ENCODE results near the gene DNM3. TPM values are rescaled to one million over a fixed set of nuclear protein-coding genes. Genes with fewer than 3 reads are reported as not detected.

The DNM3 gene
- total and polyA plus RNA-seq, 2 experiments from 2014 or later, result 5.2 to 12.2 TPM

- Mint-ChIP-seq H3K36me3 (ENCODE audit: low read depth) (no peaks in the 10 kb centered on the region), H3K9me3 (no peaks in the 10 kb centered on the region), H3K4me1 (peaks cover 4% of the 10 kb centered on the region; the same call in 2 of the 3 replicates), H3K27me3 (ENCODE audit: insufficient read depth, low read depth, poor library complexity) (no peaks in the 10 kb centered on the region), H3K4me3 (no peak overlapping the region), H3K27ac (peak overlapping the region; percentile 32; the same call in 1 of the 2 replicates)
- no peak for DNase-seq (ENCODE audit: low spot score)
- Histone ChIP-seq H3K9me2 (ENCODE audit: insufficient read depth) (no peaks in the 10 kb centered on the region), H4K20me1 (replicated peaks; ENCODE audit: insufficient read depth) (no peaks in the 10 kb centered on the region), H3K4me3 (no peak overlapping the region), H3K36me3 (ENCODE audit: insufficient read depth) (no peaks in the 10 kb centered on the region), H3K4me1 (ENCODE audit: insufficient read depth) (peaks cover 3% of the 10 kb centered on the region; the same call in 1 of the 2 replicates), H3K4me2 (no peak overlapping the region), H3F3A (replicated peaks; ENCODE audit: low read depth) (no peaks in the 10 kb centered on the region), H3K27ac (ENCODE audit: low read depth) (no peak overlapping the region), H2AFZ (no peak overlapping the region), H3K79me2 (replicated peaks; ENCODE audit: insufficient read depth) (no peaks in the 10 kb centered on the region), H3K27me3 (ENCODE audit: insufficient read depth) (no peaks in the 10 kb centered on the region)
- no peak for TF ChIP-seq NANOG (IDR thresholded peaks at IDR 0.05; ENCODE audit: borderline replicate concordance)
- no peak for TF ChIP-seq POLR2AphosphoS5 (IDR thresholded peaks at IDR 0.05; ENCODE audit: low read depth)
- TF ChIP-seq, protein P1, sequence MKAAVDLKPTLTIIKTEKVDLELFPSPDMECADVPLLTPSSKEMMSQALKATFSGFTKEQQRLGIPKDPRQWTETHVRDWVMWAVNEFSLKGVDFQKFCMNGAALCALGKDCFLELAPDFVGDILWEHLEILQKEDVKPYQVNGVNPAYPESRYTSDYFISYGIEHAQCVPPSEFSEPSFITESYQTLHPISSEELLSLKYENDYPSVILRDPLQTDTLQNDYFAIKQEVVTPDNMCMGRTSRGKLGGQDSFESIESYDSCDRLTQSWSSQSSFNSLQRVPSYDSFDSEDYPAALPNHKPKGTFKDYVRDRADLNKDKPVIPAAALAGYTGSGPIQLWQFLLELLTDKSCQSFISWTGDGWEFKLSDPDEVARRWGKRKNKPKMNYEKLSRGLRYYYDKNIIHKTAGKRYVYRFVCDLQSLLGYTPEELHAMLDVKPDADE (IDR thresholded peaks at IDR 0.05), result no peak
- no peak for TF ChIP-seq ZNF114 (CRISPR knock-in tag; IDR thresholded peaks at IDR 0.05)
- no peak for TF ChIP-seq EZH2 (IDR thresholded peaks at IDR 0.05; ENCODE audit: low read depth, unreplicated experiment)
- TF ChIP-seq STAT1 (IDR thresholded peaks at IDR 0.05; ENCODE audit: unreplicated experiment), result no peak
- TF ChIP-seq, protein P2, sequence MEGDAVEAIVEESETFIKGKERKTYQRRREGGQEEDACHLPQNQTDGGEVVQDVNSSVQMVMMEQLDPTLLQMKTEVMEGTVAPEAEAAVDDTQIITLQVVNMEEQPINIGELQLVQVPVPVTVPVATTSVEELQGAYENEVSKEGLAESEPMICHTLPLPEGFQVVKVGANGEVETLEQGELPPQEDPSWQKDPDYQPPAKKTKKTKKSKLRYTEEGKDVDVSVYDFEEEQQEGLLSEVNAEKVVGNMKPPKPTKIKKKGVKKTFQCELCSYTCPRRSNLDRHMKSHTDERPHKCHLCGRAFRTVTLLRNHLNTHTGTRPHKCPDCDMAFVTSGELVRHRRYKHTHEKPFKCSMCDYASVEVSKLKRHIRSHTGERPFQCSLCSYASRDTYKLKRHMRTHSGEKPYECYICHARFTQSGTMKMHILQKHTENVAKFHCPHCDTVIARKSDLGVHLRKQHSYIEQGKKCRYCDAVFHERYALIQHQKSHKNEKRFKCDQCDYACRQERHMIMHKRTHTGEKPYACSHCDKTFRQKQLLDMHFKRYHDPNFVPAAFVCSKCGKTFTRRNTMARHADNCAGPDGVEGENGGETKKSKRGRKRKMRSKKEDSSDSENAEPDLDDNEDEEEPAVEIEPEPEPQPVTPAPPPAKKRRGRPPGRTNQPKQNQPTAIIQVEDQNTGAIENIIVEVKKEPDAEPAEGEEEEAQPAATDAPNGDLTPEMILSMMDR (conservative IDR thresholded peaks at IDR 0.05; ENCODE audit: low read depth in 2 of 2), result no peak
- no peak for TF ChIP-seq EZH2phosphoT487 (IDR thresholded peaks at IDR 0.05; ENCODE audit: unreplicated experiment)
- TF ChIP-seq JUNB (IDR thresholded peaks at IDR 0.05; ENCODE audit: unreplicated experiment), result no peak
- no peak for TF ChIP-seq ZNF331 (CRISPR knock-in tag; IDR thresholded peaks at IDR 0.05; ENCODE audit: low read depth)
- TF ChIP-seq CREB1 (CRISPR knock-in tag; IDR thresholded peaks at IDR 0.05; ENCODE audit: low read depth), result no peak
- no peak for TF ChIP-seq ZNF462 (CRISPR knock-in tag; IDR thresholded peaks at IDR 0.05)
- no peak for TF ChIP-seq REST (IDR thresholded peaks at IDR 0.05; ENCODE audit: unreplicated experiment)
- ATAC-seq, result no peak
These were observed 42.6 kb downstream of the DNM3 start for GRCh38 chr1:171883849-171884248.
